AG04449 (cell line): Measurements from ENCODE around the gene FGF21.

ENCODE experiments used
- CTCF ChIA-PET: fragments of 350-600 bp; formaldehyde crosslinking; extraction: SDS; loops from one replicate; lab custom pipeline; 2021; ENCODE audit warnings: antibody characterized with exemption; lab: Yijun Ruan, JAX
- POLR2A ChIA-PET: fragments of 400-600, 350-600 bp; formaldehyde crosslinking; extraction: SDS; loops from one replicate; lab custom pipeline; 2020; ENCODE audit warnings: antibody characterized with exemption, inconsistent platforms; lab: Yijun Ruan, JAX
- DNase-seq: peaks from one replicate; pipeline ENCODE4 v3.0.0-alpha.2; 2010; ENCODE audit warnings: low read depth, low spot score
- H3K4me3 ChIP-seq: 2 replicates; pipeline ENCODE4 v1.5.1; 2011; ENCODE audit warnings: low read depth, mild to moderate bottlenecking, control low read depth, low read length
- TF ChIP-seq, protein P1 (sequence below): IDR thresholded peaks from one replicate; pipeline ENCODE4 v1.5.1; 2011; ENCODE audit warnings: mild to moderate bottlenecking, moderate library complexity, low read length, control low read depth, inconsistent platforms; ENCODE audit not compliant: insufficient read depth; ENCODE audit errors: missing control alignments

FGF21 gene

DNA sequence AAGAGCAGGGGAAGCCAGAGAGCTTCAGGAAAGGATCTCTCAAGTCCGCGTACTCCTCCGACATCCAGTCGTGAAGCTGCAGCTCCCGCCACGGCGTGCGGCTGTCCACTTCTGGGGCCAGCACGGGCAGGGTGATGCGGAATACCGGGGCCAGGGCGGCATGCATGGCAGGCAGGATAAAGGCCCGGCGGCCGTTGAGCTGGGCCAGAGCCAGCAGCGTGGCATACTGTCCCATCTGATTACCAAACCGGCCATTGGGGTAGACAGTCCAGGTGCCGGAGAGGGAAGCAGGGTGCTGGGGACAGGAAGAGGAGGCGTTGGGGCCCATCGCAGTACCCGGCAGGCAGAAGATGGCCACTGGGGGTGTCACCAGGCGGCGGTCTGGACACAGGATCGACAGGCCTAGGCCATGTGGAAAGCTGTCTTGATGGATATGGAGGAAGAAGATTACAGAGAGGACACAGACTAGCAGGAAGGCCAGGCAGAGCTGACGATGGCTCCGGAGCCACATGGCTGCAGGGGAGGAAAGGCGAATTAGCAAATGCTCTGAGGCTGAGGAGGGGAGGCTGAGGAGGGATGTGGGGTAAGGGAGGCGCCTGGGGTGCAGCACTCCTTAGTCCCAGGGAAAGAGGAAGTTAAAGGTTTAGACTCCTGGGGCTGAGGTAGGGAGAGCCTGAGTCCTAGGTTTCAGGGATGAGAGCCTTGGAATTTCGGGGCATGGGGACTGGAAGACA lies 4.4 kb upstream of the FGF21 start:
- TF ChIP-seq, protein P1, sequence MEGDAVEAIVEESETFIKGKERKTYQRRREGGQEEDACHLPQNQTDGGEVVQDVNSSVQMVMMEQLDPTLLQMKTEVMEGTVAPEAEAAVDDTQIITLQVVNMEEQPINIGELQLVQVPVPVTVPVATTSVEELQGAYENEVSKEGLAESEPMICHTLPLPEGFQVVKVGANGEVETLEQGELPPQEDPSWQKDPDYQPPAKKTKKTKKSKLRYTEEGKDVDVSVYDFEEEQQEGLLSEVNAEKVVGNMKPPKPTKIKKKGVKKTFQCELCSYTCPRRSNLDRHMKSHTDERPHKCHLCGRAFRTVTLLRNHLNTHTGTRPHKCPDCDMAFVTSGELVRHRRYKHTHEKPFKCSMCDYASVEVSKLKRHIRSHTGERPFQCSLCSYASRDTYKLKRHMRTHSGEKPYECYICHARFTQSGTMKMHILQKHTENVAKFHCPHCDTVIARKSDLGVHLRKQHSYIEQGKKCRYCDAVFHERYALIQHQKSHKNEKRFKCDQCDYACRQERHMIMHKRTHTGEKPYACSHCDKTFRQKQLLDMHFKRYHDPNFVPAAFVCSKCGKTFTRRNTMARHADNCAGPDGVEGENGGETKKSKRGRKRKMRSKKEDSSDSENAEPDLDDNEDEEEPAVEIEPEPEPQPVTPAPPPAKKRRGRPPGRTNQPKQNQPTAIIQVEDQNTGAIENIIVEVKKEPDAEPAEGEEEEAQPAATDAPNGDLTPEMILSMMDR: no peak
- DNase-seq: no peak
- ChIA-PET POLR2A (no interaction called here), CTCF (interaction anchor here (0.9 to 1.2 kb wide), 2 partner anchors 11 to 37 kb away, joined by 3 read pairs; no protein-coding TSS in a partner anchor)
- H3K4me3 ChIP-seq: no peak overlapping the region

DNA sequence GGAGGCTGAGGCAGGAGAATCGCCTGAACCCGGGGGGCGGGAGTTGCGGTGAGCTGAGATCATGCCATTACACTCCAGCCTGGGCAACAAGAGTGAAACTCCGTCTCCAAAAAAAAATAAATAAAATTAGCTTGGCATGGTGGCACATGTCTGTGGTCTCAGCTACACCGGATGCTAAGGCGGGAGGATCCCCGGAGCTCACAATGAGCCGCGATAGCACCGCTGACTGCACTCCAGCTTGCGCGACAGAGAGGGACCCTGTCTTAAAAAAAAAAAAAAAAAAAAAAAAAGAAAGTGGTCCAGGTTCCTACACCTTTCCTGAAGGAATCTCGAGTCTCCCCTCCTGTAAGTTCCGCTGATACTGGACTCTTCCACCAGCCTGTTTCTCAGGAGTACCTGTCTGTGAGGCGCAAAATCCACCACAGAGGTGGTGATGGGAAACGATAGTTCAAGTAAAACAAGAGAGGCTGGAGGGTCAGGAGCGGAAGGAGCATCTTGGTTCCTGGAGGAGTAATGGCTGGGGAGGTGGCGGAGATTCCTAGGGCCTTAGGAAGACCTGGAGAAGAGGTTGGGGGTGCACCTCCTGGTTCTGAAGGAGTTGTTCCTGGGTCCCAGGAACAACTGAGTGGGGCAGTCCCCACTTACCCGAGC lies 3.4 kb upstream of the FGF21 start:
- CTCF ChIA-PET: interaction anchor here (1.2 kb wide), 1 partner anchor 36 kb away, joined by 3 read pairs; no protein-coding TSS in a partner anchor

DNA sequence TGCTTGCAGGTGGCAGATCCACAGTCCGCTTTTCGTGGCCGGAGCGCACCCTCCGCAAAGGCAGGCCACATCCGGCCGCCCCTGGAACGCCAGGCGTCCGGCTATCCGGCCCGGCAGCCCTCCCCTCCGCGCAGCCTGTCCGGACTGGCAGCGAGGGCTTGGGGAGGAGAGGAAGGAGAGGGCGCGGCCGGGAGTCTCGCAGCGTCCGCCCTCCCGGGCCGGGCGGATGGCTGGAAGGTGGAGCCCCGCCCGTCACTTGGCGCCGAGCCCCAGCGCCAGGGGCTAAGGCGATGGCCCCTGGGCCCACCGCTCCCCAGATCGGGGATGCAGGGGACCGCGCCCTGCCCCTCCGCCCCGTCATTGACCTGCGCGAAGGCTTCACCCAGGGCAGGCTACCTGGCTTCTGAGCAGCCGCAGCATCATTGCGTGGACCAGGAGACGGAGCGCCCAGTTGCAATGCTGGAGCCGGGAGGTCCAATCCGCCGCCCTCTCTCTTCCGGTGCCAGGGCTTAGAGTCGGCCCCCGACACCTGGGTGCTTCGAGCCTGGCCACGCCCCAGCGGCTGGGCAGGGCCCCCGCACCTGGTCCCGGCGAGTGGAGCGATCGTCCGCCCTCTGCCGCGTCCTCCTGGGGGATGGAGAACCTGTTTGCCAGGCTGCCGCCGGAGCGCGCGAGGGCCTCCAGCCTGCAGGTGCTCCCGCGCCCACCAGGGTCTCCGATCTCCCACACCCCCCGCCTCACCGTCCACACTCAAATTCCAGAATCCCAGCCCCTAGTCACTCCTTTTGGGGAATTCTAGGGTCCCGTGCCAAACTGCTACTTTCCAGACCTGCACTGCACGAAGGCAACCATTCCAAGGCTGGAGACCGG lies 2.6 kb upstream of the FGF21 start, which contains the start of gene FUT1:
FUT1 (minus strand) TSS at position 146 of the 870 bp plus-strand sequence. CDS start 1,360 bp downstream, outside the sequence.
- CTCF ChIA-PET: no interaction called here
- no peak for DNase-seq
- POLR2A ChIA-PET: no interaction called here

More for the DNA sequence above, 3.4 kb upstream of the FGF21 start:
- POLR2A ChIA-PET: no interaction called here
- DNase-seq: no peak
- H3K4me3 ChIP-seq: peak overlapping the region; percentile 30
- TF ChIP-seq, protein P1: no peak

DNA sequence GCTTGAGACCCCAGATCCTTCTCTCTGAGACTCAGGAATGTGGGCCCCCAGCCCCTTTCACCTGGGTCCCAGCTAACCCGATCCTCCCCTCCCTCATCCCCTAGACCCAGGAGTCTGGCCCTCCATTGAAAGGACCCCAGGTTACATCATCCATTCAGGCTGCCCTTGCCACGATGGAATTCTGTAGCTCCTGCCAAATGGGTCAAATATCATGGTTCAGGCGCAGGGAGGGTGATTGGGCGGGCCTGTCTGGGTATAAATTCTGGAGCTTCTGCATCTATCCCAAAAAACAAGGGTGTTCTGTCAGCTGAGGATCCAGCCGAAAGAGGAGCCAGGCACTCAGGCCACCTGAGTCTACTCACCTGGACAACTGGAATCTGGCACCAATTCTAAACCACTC lies 463 bp downstream of the FGF21 start:
- TF ChIP-seq, protein P1: no peak
- no peak overlapping the region for H3K4me3 ChIP-seq
- ChIA-PET POLR2A (no interaction called here), CTCF (interaction anchor here (1.1 kb wide), 1 partner anchor 15 kb away, joined by 3 read pairs; no protein-coding TSS in a partner anchor)
- DNase-seq: no peak

More for the DNA sequence above, 2.6 kb upstream of the FGF21 start, which contains the start of gene FUT1:
- TF ChIP-seq, protein P1: no peak
- peak within 1 kb of the TSS; percentile 30 for H3K4me3 ChIP-seq

DNA sequence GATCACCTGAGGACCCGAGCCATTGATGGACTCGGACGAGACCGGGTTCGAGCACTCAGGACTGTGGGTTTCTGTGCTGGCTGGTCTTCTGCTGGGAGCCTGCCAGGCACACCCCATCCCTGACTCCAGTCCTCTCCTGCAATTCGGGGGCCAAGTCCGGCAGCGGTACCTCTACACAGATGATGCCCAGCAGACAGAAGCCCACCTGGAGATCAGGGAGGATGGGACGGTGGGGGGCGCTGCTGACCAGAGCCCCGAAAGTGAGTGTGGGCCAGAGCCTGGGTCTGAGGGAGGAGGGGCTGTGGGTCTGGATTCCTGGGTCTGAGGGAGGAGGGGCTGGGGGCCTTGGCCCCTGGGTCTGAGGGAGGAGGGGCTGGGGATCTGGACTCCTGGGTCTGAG lies 888 bp downstream of the FGF21 start:
- no peak for DNase-seq
- POLR2A ChIA-PET: no interaction called here
- CTCF ChIA-PET: interaction anchor here (1.1 kb wide), 1 partner anchor 14 kb away, joined by 3 read pairs; no protein-coding TSS in a partner anchor
- H3K4me3 ChIP-seq: no peak overlapping the region
- TF ChIP-seq, protein P1: no peak
